GM18519 (cell line): Measurements from ENCODE around the gene RET.

ENCODE experiments used
- ATAC-seq: cut with Tn5 transposase; IDR thresholded peaks from one replicate; pipeline ENCODE4 v1.9.1; 2021; ENCODE audit warnings: mild to moderate bottlenecking, moderate library complexity; ENCODE audit not compliant: unreplicated experiment, low FRiP score

The RET gene

GRCh38 chr10:43118631-43119415 is 42.0 kb downstream of the RET start:
- ATAC-seq, result no peak

DNA sequence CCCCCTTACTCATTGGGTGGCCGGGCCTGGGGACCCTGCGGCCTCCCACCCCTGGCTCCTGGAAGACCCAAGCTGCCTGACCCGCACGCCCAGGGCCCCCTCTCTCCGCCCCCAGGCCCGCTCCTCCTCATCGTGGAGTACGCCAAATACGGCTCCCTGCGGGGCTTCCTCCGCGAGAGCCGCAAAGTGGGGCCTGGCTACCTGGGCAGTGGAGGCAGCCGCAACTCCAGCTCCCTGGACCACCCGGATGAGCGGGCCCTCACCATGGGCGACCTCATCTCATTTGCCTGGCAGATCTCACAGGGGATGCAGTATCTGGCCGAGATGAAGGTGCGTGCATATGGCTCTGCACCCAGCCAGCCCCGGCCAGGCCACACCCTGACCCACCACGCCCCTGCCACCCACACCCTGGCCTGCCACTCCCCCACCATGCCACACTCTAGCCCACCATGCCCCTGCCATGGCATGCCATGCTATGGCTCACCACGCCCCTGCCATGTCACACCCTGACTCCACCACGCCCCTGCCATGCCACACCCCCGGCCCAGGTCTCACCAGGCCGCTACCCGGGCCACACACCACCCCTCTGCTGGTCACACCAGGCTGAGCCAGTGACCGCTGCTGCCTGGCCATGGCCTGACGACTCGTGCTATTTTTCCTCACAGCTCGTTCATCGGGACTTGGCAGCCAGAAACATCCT is 42.7 kb downstream of the RET start:
- ATAC-seq, result no peak

- no peak for ATAC-seq
These were observed 43.5 kb downstream of the RET start for GRCh38 chr10:43120116-43120928.

DNA sequence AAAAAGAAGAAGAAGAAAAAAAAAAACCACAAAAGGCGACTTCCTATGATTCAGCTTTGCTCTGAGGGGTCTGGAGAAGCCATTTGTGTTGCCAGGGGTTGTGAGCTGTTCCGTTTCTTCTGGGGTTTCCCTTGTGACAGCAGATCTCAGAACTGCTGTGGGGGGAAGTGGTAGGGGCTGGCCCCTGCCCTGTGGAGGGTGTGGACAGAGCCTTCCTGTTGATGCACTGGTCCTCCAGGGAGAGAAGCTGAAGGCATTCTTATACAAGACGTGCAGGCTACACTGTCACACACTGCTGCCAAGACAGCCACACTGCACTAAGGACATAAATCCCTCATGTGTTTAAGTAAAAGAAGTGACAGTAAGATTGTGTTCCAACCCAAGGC is 44.1 kb downstream of the RET start:
- ATAC-seq, result peak; percentile 91

DNA sequence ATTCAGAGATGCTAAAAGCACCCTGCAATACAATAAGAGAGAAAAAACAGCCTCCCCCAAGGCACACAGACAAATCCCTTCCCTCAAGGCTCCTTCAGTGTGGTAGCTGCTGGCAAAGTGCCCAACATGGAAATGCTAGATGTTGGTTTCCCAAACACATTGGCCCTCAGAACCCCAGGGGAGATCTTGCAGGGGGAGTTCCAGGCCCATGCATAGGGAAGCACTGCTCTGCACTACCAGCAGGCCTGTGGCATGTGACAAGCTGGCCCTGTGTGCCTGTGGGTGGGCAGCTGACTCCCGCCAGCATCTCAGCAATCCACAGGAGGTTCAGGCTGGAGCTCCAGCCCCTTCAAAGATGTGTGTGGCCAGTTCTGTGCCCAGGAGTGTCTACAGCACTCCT is 44.6 kb downstream of the RET start:
- ATAC-seq, result no peak

- ATAC-seq, result no peak
These were observed 45.2 kb downstream of the RET start for GRCh38 chr10:43122096-43122495.

DNA sequence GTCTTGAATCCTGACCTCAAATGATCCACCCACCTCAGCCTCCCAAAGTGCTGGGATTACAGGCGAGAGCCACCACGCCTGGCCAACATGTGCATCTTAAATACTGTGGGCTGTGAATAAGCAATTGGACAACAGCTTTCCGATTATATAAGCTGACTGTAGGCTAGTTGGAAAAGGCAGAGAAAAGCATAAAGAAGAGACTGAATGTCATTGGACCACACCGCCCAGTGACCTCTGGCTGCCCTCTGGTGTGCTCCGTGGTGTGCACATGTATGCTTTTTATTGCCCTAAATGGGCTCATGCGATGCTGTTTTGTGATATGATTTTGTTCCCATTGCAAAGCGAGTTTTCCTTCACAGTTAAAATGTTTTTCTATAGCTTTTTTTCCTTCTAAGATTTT is 46.0 kb downstream of the RET start:
- no peak for ATAC-seq

- no peak for ATAC-seq
These were observed 46.7 kb downstream of the RET start for GRCh38 chr10:43123361-43124093.

DNA sequence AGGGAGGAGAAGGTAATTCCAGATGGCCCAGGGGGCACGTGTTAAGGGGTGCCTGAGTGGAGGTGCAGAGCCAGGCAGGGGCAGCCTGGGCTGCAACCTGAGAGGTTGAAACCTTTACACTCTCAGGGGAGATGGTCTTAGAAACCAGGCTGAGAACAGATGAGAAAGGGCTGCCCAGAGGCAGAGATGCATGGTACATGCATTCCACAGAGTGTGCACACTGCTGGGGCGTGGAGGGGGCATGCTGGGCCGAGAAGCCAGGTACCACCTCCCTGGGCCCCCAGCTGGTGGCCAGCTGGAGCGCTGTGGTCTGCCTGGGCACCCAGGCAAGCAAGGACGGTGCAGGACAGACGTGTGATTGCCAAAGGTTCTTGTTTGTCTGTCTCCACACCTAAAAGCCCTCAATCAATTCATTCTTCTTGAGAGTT is 47.2 kb downstream of the RET start:
- no peak for ATAC-seq

DNA sequence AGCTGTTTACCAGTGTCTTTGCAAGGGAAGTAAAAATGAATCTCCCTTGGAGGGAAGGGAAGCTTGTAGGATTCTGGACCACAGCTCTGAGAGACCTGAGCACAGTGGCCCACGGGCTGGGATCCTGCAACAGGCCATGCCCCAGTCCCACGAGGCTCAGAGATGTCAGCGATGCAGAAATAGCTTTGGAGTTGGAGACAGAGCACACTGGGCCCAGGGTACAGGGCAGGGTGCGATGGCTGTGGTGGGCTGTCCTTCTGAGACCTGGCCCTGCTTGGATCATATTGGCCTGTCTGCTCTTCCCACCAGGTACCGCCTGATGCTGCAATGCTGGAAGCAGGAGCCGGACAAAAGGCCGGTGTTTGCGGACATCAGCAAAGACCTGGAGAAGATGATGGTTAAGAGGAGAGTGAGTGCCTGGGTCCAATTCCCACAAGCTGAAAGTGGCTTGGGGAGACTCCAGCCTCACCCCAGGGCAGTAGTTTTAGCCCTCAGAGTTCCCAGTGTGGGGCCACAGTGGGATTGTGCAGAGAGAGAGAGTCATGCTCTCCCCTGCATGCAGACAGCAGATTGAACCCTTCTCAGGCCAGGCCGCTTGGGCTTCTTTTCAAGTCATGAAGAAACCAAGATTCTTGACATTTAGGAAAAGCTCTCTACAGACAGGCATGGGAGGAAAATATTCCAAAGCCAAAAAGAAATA is 47.9 kb downstream of the RET start:
- no peak for ATAC-seq

- ATAC-seq, result no peak
These were observed 48.5 kb downstream of the RET start for GRCh38 chr10:43125274-43125845.

- ATAC-seq, result no peak
These were observed 49.2 kb downstream of the RET start for GRCh38 chr10:43125881-43126731.

GRCh38 chr10:43126759-43127424 is 50.0 kb downstream of the RET start:
- peak; percentile 38 for ATAC-seq

GRCh38 chr10:43127442-43127841 is 50.6 kb downstream of the RET start:
- ATAC-seq, result no peak

DNA sequence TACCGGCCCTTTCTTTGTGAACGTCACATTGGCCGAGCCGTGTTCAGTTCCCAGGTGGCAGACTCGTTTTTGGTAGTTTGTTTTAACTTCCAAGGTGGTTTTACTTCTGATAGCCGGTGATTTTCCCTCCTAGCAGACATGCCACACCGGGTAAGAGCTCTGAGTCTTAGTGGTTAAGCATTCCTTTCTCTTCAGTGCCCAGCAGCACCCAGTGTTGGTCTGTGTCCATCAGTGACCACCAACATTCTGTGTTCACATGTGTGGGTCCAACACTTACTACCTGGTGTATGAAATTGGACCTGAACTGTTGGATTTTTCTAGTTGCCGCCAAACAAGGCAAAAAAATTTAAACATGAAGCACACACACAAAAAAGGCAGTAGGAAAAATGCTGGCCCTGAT is 51.5 kb downstream of the RET start:
- no peak for ATAC-seq

DNA sequence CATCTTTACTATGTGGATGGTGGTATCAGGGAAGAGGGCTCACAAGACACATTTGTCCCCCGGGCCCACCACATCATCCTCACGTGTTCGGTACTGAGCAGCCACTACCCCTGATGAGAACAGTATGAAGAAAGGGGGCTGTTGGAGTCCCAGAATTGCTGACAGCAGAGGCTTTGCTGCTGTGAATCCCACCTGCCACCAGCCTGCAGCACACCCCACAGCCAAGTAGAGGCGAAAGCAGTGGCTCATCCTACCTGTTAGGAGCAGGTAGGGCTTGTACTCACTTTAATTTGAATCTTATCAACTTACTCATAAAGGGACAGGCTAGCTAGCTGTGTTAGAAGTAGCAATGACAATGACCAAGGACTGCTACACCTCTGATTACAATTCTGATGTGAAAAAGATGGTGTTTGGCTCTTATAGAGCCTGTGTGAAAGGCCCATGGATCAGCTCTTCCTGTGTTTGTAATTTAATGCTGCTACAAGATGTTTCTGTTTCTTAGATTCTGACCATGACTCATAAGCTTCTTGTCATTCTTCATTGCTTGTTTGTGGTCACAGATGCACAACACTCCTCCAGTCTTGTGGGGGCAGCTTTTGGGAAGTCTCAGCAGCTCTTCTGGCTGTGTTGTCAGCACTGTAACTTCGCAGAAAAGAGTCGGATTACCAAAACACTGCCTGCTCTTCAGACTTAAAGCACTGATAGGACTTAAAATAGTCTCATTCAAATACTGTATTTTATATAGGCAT is 52.3 kb downstream of the RET start:
- ATAC-seq, result peak; percentile 75

DNA sequence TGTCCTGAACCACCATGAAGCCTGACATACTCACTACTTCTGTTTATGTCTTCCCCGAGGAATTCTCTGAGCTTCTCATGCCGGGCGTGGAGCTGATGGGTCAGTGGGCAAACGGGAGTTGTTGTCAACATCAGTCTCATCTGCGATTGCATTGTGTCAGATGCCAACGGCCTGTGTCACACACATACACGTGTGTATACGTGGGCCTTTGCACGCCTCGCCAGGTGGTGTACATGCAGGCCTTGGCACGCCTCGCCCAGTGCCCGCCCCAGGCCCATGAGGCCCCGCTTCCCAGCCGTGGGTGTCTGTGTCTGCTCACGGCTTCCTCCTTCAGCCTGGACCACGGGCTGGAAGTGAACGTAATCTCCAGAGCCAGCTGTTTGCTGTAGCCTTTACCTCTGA is 53.9 kb downstream of the RET start:
- no peak for ATAC-seq

DNA sequence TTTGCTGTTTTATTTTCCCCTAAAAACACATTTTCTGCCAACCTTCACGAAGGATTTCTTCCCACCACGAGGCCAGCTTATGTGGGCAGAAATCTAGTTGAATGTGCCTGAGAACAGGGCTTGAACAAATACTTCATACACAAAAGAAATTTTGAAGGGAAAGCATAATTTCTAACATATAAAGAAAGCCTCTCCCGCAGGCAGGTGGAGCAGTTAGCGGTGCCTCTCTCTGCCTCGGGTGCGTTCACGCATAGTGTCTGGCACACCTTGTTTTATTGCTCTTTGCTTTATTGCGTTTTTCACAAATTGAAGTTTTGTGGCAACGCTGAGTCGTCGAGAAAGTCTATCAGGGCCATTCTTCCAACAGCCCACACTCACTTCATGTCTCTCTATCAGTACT is 54.4 kb downstream of the RET start:
- no peak for ATAC-seq
